ENCODE results near the gene TMEM178A. TPM values are rescaled to one million over a fixed set of nuclear protein-coding genes. Genes with fewer than 3 reads are reported as not detected.

Gene TMEM178A
- total and polyA plus RNA-seq, 2 of the 4 experiments (the other 2 are of a cell fraction) = 0.18 to 1.8 TPM

DNA sequence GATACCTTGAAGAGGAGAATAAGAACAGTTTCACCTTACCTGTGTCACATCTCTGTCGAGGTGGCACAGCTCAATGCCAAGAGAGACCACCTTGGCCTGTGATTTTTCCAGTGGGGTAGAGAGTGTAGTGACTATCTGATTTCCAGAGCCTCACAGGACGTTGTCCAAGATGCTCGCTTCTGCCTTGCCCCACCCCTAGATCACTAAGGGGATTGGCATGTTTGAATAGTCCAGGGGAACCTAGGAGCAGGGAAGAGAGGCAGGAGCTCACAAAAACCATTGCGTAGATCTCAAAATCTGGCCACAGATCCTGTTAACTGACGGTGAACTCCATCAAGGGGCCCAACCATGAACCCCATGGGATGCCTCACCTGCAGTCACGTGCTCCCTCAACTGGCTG is 24.2 kb downstream of the TMEM178A start:
- Histone ChIP-seq H3K27me3 (ENCODE audit: control insufficient read depth, insufficient read depth, low read length) (0 out of 2 replicates have a peak, but pooled peaks cover 2% of the 10 kb centered on the region), H3K27ac (ENCODE audit: insufficient read depth, low read length) (no peak overlapping the region), H4K20me1 (ENCODE audit: insufficient read depth, low read length) (no peaks in the 10 kb centered on the region), H3K36me3 (ENCODE audit: control insufficient read depth, insufficient read depth, low read length) (no peaks in the 10 kb centered on the region), H3K79me1 (ENCODE audit: low read depth in 1 of 2, low read length in 2 of 2) (no peaks in the 10 kb centered on the region), H2BK15ac (ENCODE audit: low read depth, low read length) (no peak overlapping the region), H3K4me3 (ENCODE audit: insufficient read depth, low read depth, low read length) (no peak overlapping the region), H3K4ac (ENCODE audit: low read depth, low read length) (no peak overlapping the region), H4K91ac (ENCODE audit: insufficient read depth, low read depth, low read length) (no peak overlapping the region), H3K56ac (ENCODE audit: extremely low read depth, insufficient read depth, low read length) (no peak overlapping the region), H2BK5ac (ENCODE audit: low read depth, low read length, poor library complexity, severe bottlenecking) (no peak overlapping the region), H3K14ac (replicated peaks; ENCODE audit: low read depth, low read length) (no peak overlapping the region), H3K4me1 (ENCODE audit: control insufficient read depth, insufficient read depth, low read length) (no peaks in the 10 kb centered on the region; the same call in 1 of the 2 replicates), H3K18ac (ENCODE audit: low read depth, low read length) (no peak overlapping the region), H3K4me2 (ENCODE audit: low read depth, low read length) (no peak overlapping the region), H2AFZ (replicated peaks; ENCODE audit: low read length, poor library complexity) (no peak overlapping the region), H2BK20ac (ENCODE audit: low read depth, low read length) (no peak overlapping the region), H3K23ac (ENCODE audit: low read depth, low read length) (no peak overlapping the region), H2AK9ac (replicated peaks; ENCODE audit: low read depth, low read length, poor library complexity) (no peak overlapping the region), H3K9me1 (ENCODE audit: insufficient read depth, low read length) (no peaks in the 10 kb centered on the region), H2BK120ac (ENCODE audit: low read depth, low read length) (no peak overlapping the region), H4K8ac (ENCODE audit: low read depth in 2 of 2, low read length in 2 of 2) (no peak overlapping the region), H2AK5ac (ENCODE audit: low read depth, low read length) (no peak overlapping the region), H3K9ac (ENCODE audit: low read depth, low read length) (no peak overlapping the region), H3K9me3 (ENCODE audit: control insufficient read depth, insufficient read depth, low read length) (peaks cover 3% of the 10 kb centered on the region; the same call in 1 of the 2 replicates), H4K5ac (ENCODE audit: low read depth, low read length) (no peak overlapping the region)
- no peak for DNase-seq
- intact Hi-C loops (cut with micrococcal nuclease) = loop anchor here (10.0 kb wide), 1 partner anchor 405 kb away; no protein-coding TSS in a partner anchor
- CTCF ChIA-PET = no interaction called here
- dilution Hi-C loops (cut with HindIII; ENCODE audit: low sequenced_read_pairs, unreplicated experiment) = no loop called here
- in situ Hi-C loops (cut with MboI; ENCODE audit: low sequenced_read_pairs) = loop anchor here (25.0 kb wide), 1 partner anchor 328 kb away; no protein-coding TSS in a partner anchor
- WGBS, 2 experiments (ENCODE audit: extremely low coverage in 2 of 2, insufficient read length in 1 of 2) = 100% methylated on average over 2 of the region's 6 CpGs; no CpG with 5 or more reads in 1 of the 2 experiments
- POLR2A ChIA-PET (ENCODE audit: unreplicated experiment) = no interaction called here
- TF ChIP-seq CEBPB (IDR thresholded peaks at IDR 0.05; ENCODE audit: low read depth, low read length) (no peak), POLR2A (IDR thresholded peaks at IDR 0.05; ENCODE audit: low read depth, low read length) (no peak), MXI1 (IDR thresholded peaks at IDR 0.05; ENCODE audit: borderline replicate concordance, low read depth, low read length) (no peak), RFX5 (IDR thresholded peaks at IDR 0.05; ENCODE audit: low read depth, low read length) (no peak), RCOR1 (IDR thresholded peaks at IDR 0.05; ENCODE audit: insufficient replicate concordance, low read length) (no peak), FOS (IDR thresholded peaks at IDR 0.05; ENCODE audit: low read depth, low read length) (no peak), CHD1 (IDR thresholded peaks at IDR 0.05; ENCODE audit: low read depth, low read length) (no peak), SMC3 (IDR thresholded peaks at IDR 0.05; ENCODE audit: low read depth, low read length) (no peak), RAD21 (IDR thresholded peaks at IDR 0.05; ENCODE audit: low read length) (no peak), NFE2L2 (IDR thresholded peaks at IDR 0.05; ENCODE audit: low read depth, low read length) (no peak), CTCF (conservative IDR thresholded peaks at IDR 0.05; ENCODE audit: low read depth, low read length) (no peak), BHLHE40 (IDR thresholded peaks at IDR 0.05; ENCODE audit: low read depth, low read length) (no peak), MAZ (IDR thresholded peaks at IDR 0.05; ENCODE audit: borderline replicate concordance, low read depth, low read length) (no peak), MAFK (IDR thresholded peaks at IDR 0.05; ENCODE audit: low read depth, low read length) (no peak)
- TF ChIP-seq, protein P1, sequence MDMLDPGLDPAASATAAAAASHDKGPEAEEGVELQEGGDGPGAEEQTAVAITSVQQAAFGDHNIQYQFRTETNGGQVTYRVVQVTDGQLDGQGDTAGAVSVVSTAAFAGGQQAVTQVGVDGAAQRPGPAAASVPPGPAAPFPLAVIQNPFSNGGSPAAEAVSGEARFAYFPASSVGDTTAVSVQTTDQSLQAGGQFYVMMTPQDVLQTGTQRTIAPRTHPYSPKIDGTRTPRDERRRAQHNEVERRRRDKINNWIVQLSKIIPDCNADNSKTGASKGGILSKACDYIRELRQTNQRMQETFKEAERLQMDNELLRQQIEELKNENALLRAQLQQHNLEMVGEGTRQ (IDR thresholded peaks at IDR 0.05; ENCODE audit: low read depth, low read length) = no peak
- TF ChIP-seq, protein P2, sequence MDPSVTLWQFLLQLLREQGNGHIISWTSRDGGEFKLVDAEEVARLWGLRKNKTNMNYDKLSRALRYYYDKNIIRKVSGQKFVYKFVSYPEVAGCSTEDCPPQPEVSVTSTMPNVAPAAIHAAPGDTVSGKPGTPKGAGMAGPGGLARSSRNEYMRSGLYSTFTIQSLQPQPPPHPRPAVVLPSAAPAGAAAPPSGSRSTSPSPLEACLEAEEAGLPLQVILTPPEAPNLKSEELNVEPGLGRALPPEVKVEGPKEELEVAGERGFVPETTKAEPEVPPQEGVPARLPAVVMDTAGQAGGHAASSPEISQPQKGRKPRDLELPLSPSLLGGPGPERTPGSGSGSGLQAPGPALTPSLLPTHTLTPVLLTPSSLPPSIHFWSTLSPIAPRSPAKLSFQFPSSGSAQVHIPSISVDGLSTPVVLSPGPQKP (IDR thresholded peaks at IDR 0.05; ENCODE audit: borderline replicate concordance, low read depth, low read length) = no peak
- ATAC-seq (ENCODE audit: low read depth) = no peak
- BruUV-seq (replicated peaks) = no TSS peak

Measured in IMR-90 (cell line).